ENCODE measurements around the gene TTC21A.

DNA sequence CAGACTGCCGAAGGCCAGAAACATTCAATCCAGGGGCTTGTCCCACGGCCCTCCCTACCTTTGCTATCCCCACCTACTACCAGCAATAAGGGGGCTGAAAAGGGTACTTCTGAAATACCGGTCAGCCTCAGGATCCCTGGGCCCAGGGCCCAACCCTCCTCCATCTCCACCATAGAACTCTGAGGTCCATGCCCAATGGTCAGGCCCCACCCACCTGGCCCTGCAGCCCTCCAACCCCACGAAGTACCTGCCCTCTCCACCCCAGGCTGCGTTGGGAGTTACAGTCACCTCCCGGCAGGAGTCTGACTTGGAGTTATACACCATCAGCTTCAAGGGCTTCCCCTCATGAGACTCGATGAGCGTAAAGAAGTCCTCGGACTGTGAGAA is 7.0 kb upstream of the TTC21A start:
- TF ChIP-seq, protein P1, sequence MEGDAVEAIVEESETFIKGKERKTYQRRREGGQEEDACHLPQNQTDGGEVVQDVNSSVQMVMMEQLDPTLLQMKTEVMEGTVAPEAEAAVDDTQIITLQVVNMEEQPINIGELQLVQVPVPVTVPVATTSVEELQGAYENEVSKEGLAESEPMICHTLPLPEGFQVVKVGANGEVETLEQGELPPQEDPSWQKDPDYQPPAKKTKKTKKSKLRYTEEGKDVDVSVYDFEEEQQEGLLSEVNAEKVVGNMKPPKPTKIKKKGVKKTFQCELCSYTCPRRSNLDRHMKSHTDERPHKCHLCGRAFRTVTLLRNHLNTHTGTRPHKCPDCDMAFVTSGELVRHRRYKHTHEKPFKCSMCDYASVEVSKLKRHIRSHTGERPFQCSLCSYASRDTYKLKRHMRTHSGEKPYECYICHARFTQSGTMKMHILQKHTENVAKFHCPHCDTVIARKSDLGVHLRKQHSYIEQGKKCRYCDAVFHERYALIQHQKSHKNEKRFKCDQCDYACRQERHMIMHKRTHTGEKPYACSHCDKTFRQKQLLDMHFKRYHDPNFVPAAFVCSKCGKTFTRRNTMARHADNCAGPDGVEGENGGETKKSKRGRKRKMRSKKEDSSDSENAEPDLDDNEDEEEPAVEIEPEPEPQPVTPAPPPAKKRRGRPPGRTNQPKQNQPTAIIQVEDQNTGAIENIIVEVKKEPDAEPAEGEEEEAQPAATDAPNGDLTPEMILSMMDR (IDR thresholded peaks at IDR 0.05), result no peak
- no peak for TF ChIP-seq POLR2A (IDR thresholded peaks at IDR 0.05; ENCODE audit: low read depth)
- TF ChIP-seq POLR2AphosphoS5 (IDR thresholded peaks at IDR 0.05), result no peak
- no peak for TF ChIP-seq EP300 (IDR thresholded peaks at IDR 0.05)
